ENCODE data around the gene CTNNA3.

DNA sequence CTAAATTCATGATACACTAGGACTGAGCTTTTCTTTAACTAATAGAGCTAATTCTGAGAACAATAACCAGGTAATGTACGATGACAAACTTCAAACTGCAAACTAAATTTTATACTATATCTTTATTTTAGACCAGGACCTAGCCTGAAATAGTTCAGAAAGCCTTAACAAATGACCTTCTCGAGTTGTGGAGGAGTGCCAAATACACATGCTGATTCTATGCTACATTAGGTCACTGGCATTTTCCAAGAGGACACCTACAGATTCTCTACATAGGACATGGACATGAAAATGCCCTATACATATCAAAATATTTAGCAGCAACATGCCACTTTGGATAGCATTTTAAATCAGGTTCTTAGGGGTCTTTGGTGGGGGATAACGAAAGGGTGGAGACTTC is 814.2 kb downstream of the CTNNA3 start:
- TF ChIP-seq, protein P1, sequence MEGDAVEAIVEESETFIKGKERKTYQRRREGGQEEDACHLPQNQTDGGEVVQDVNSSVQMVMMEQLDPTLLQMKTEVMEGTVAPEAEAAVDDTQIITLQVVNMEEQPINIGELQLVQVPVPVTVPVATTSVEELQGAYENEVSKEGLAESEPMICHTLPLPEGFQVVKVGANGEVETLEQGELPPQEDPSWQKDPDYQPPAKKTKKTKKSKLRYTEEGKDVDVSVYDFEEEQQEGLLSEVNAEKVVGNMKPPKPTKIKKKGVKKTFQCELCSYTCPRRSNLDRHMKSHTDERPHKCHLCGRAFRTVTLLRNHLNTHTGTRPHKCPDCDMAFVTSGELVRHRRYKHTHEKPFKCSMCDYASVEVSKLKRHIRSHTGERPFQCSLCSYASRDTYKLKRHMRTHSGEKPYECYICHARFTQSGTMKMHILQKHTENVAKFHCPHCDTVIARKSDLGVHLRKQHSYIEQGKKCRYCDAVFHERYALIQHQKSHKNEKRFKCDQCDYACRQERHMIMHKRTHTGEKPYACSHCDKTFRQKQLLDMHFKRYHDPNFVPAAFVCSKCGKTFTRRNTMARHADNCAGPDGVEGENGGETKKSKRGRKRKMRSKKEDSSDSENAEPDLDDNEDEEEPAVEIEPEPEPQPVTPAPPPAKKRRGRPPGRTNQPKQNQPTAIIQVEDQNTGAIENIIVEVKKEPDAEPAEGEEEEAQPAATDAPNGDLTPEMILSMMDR (IDR thresholded peaks at IDR 0.05): no peak
- no peak for TF ChIP-seq POLR2A (IDR thresholded peaks at IDR 0.05)

Measured in lower leg skin (tissue), 3 donors.